ENCODE measurements around the gene TRIM37. TPM values are rescaled to one million over a fixed set of nuclear protein-coding genes. Genes with fewer than 3 reads are reported as not detected.

Gene TRIM37
- total and polyA plus RNA-seq, 2 of the 8 experiments (the other 6 are each of a cell fraction or from before 2014, with no cell fraction given) = 38.2 to 57.0 TPM

DNA sequence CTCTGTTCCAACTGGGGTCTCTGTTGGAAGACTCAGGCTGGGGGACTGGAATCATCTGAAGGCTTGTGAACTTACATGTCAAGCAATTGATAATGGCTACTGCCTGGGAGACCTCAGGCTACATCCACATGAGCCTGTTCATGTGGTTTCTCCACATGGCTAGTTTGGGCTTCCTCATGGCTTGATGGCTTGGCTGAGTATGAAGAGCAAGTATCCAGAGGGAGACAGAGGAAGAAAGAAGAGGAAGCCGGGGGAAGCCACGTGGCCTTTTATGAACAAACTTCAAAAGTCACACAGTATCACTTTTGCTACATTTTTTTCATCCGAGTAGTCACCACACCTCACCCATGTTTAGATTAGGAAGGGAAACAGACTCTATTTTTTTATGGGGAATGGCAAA, 158.9 kb downstream of the TRIM37 start:
- no peak overlapping the region for H2BK5ac ChIP-seq (ENCODE audit: low read depth, low read length)
- H3K27ac ChIP-seq (ENCODE audit: low read depth, low read length) = no peak overlapping the region
- no peak overlapping the region for H3K9ac ChIP-seq (replicated peaks in 1 of 4; ENCODE audit: extremely low read depth in 1 of 4, low read depth in 3 of 4, low read length in 3 of 4)
- no peak overlapping the region for H4K5ac ChIP-seq (ENCODE audit: insufficient read length, low read depth, low read length)
- TF ChIP-seq TBP (IDR thresholded peaks at IDR 0.05; ENCODE audit: low read depth, low read length) (no peak), FOSL1 (IDR thresholded peaks at IDR 0.05; ENCODE audit: insufficient read depth, low read depth, low read length) (no peak)
- no peak overlapping the region for H3K56ac ChIP-seq (replicated peaks; ENCODE audit: insufficient read length, low read depth, low read length)
- no peak overlapping the region for H2BK120ac ChIP-seq (replicated peaks; ENCODE audit: low read depth, low read length)
- 83% methylated on average over 3 of the region's 3 CpGs; no CpG with 5 or more reads in 1 of the 2 experiments for WGBS, 2 experiments (ENCODE audit: extremely low coverage in 1 of 2, insufficient coverage in 1 of 2, insufficient read length in 1 of 2, insufficient replicate concordance in 2 of 2, low coverage in 1 of 2, low lambda C conversion rate in 2 of 2, missing lambda C conversion rate in 1 of 2)
- ChIA-PET CTCF (ENCODE audit: partially characterized antibody) (no interaction called here), POLR2A (ENCODE audit: partially characterized antibody) (no interaction called here)
- FAIRE-seq (no peak), DNase-seq (ENCODE audit: low read depth in 1 of 2, low spot score in 2 of 2) (no peak)
- H3K4me1 ChIP-seq (replicated peaks in 1 of 4; ENCODE audit: control insufficient read depth in 3 of 4, insufficient read depth in 4 of 4, low read length in 3 of 4) = no peaks in the 10 kb centered on the region
- H4K91ac ChIP-seq (replicated peaks; ENCODE audit: insufficient read length, low read length) = no peak overlapping the region
- H2AK5ac ChIP-seq (ENCODE audit: low read depth, low read length) = no peak overlapping the region
- peaks cover 2 to 3% of the 10 kb centered on the region in 2 experiments; a peak in 1 of 4 replicates for H3K9me3 ChIP-seq (ENCODE audit: insufficient read depth in 2 of 2, low read depth in 1 of 2, low read length in 1 of 2)
- H2AFZ ChIP-seq (ENCODE audit: low read length) = no peak overlapping the region
- no peaks in the 10 kb centered on the region for H3K23me2 ChIP-seq (ENCODE audit: low read depth, low read length)
- no peak overlapping the region for H2BK12ac ChIP-seq (ENCODE audit: low read depth, low read length)
- no peaks in the 10 kb centered on the region for H4K20me1 ChIP-seq (replicated peaks in 1 of 2; ENCODE audit: control insufficient read depth in 1 of 2, insufficient read depth in 2 of 2, low read length in 2 of 2)
- H3K4ac ChIP-seq (replicated peaks; ENCODE audit: insufficient read length, low read depth, low read length) = no peak overlapping the region
- no peak overlapping the region for H2BK15ac ChIP-seq (ENCODE audit: low read length)
- no peak overlapping the region for H3K14ac ChIP-seq (ENCODE audit: insufficient read length)
- no peaks in the 10 kb centered on the region for H3K79me2 ChIP-seq (ENCODE audit: control insufficient read depth in 1 of 2, insufficient read depth in 2 of 2, low read length in 2 of 2)
- H2BK20ac ChIP-seq (ENCODE audit: low read length) = no peak overlapping the region
- no peaks in the 10 kb centered on the region for H3K27me3 ChIP-seq (replicated peaks in 1 of 4; ENCODE audit: control insufficient read depth in 3 of 4, extremely low read depth in 1 of 4, insufficient read depth in 3 of 4, low read length in 3 of 4)
- H3K36me3 ChIP-seq (ENCODE audit: control insufficient read depth in 2 of 4, insufficient read depth in 4 of 4, low read length in 3 of 4) = no peaks in the 10 kb centered on the region
- no peak overlapping the region for H3K23ac ChIP-seq (ENCODE audit: insufficient read length)
- no peak overlapping the region for H3K4me3 ChIP-seq (ENCODE audit: extremely low read depth in 1 of 4, insufficient read depth in 2 of 4, low read depth in 3 of 4, low read length in 4 of 4)
- no peaks in the 10 kb centered on the region for H3K79me1 ChIP-seq (ENCODE audit: low read depth, low read length)
- H3K18ac ChIP-seq (ENCODE audit: extremely low read depth, low read length) = no peak overlapping the region
- no peak overlapping the region for H3K4me2 ChIP-seq (ENCODE audit: insufficient read depth in 1 of 2, low read depth in 2 of 2, low read length in 2 of 2)
- H4K8ac ChIP-seq (ENCODE audit: extremely low read depth, insufficient read depth, low read length) = no peak overlapping the region

All from H1 (cell line).